ENCODE measurements around the gene MRM1.
A peak's percentile ranks its signal among the peaks of the same experiment; 100 is the strongest.

MRM1 gene

GRCh38 chr17:36657390-36657762 is 56.0 kb downstream of the MRM1 start:
- no peak for TF ChIP-seq SUZ12 (IDR thresholded peaks at IDR 0.05)
- no peak for TF ChIP-seq HDGF (IDR thresholded peaks at IDR 0.05; ENCODE audit: borderline replicate concordance)
- no peak for TF ChIP-seq NFRKB (IDR thresholded peaks at IDR 0.05)
- no peak for TF ChIP-seq CTBP1 (IDR thresholded peaks at IDR 0.05; ENCODE audit: borderline replicate concordance)
- no peak for TF ChIP-seq SP1 (IDR thresholded peaks at IDR 0.05)
- TF ChIP-seq L3MBTL2 (conservative IDR thresholded peaks at IDR 0.05): no peak
- ChIA-PET CTCF (interaction anchor here (1.2 to 1.6 kb wide), 3 partner anchors 10 to 98 kb away, joined by 4 to 8 read pairs (median 4); no protein-coding TSS in a partner anchor), POLR2A (interaction anchor here (1.3 kb wide), 1 partner anchor 9 kb away, joined by 3 read pairs; no protein-coding TSS in a partner anchor)
- peak; percentile 16 for DNase-seq (ENCODE audit: extremely low spot score)

- ChIA-PET CTCF (interaction anchor here (0.6 to 1.6 kb wide), 11 partner anchors 10 to 516 kb away, joined by 3 to 8 read pairs (median 4); no protein-coding TSS in a partner anchor), POLR2A (interaction anchor here (0.8 to 1.3 kb wide), 5 partner anchors 8 to 47 kb away, joined by 3 to 4 read pairs (median 3); no protein-coding TSS in a partner anchor)
Measured at GRCh38 chr17:36657763-36658490, 56.5 kb downstream of the MRM1 start.

More at GRCh38 chr17:36657763-36658490, 56.5 kb downstream of the MRM1 start:
- peak; percentile 41 for DNase-seq (ENCODE audit: extremely low spot score)
- TF ChIP-seq L3MBTL2 (conservative IDR thresholded peaks at IDR 0.05): peak; percentile 70; the same call in 1 of the 2 replicates
- no peak for TF ChIP-seq SUZ12 (IDR thresholded peaks at IDR 0.05)

All from HEK293T (cell line).